Measurements from ENCODE around the gene ONECUT2. TPM values are rescaled to one million over a fixed set of nuclear protein-coding genes. Genes with fewer than 3 reads are reported as not detected.

ONECUT2 gene
- total RNA-seq, 4 donors from 2014 or later = 0.07 TPM; not detected in 3

DNA sequence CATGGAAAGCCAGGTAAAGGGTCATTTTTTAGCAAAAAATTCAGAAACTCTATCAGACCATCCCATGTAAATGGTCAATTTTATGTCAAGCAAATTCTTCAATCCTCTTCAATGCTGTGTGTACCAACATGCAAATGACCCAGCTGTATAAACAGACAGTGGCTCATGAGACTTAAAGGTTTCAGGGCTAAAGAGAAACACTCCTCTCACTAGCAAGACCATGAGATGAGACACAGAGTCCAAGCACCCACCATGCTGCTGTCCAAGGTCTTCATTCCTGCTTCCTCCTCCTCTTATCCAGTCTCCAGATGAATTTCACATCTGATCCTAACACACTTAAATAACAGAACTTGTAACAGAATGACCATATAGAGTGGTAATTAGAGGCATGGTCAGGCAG lies 30.8 kb upstream of the ONECUT2 start:
- Histone ChIP-seq H3K4me3 (no peak overlapping the region), H3K9me3 (no peaks in the 10 kb centered on the region), H3K27ac (no peak overlapping the region), H3K36me3 (no peaks in the 10 kb centered on the region), H3K4me1 (no peaks in the 10 kb centered on the region), H3K27me3 (no peaks in the 10 kb centered on the region)
- TF ChIP-seq, protein P1, sequence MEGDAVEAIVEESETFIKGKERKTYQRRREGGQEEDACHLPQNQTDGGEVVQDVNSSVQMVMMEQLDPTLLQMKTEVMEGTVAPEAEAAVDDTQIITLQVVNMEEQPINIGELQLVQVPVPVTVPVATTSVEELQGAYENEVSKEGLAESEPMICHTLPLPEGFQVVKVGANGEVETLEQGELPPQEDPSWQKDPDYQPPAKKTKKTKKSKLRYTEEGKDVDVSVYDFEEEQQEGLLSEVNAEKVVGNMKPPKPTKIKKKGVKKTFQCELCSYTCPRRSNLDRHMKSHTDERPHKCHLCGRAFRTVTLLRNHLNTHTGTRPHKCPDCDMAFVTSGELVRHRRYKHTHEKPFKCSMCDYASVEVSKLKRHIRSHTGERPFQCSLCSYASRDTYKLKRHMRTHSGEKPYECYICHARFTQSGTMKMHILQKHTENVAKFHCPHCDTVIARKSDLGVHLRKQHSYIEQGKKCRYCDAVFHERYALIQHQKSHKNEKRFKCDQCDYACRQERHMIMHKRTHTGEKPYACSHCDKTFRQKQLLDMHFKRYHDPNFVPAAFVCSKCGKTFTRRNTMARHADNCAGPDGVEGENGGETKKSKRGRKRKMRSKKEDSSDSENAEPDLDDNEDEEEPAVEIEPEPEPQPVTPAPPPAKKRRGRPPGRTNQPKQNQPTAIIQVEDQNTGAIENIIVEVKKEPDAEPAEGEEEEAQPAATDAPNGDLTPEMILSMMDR (IDR thresholded peaks at IDR 0.05) = no peak
- TF ChIP-seq POLR2A (IDR thresholded peaks at IDR 0.05) = no peak
- DNase-seq = no peak
- intact Hi-C loops (cut with DNase I; ENCODE audit: low total_unique reads) = no loop called here

DNA sequence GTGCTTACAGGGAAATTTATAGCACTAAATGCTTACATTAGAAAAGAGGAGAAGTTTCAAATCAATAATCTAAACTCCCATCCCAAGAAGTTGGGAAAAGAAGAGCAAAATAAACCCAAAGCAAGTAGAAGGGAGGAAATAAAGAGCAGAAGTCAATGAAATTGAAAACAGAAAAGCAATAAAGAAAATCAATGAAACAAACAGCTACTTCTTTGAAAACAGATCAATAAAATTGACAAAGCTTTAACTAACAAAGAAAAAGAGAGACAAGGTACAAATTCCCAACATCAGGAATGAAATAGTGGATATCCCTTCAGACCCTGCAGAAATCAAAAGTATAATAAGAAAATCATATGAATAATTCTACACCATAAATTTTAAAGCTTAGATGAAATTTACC lies 25.5 kb upstream of the ONECUT2 start:
- H3K9me3 ChIP-seq = no peaks in the 10 kb centered on the region
- no peaks in the 10 kb centered on the region for H3K36me3 ChIP-seq
- H3K27ac ChIP-seq = no peak overlapping the region
- H3K4me3 ChIP-seq = no peak overlapping the region
- no peaks in the 10 kb centered on the region for H3K4me1 ChIP-seq
- TF ChIP-seq, protein P1 (IDR thresholded peaks at IDR 0.05) = no peak
- no peak for TF ChIP-seq POLR2A (IDR thresholded peaks at IDR 0.05)
- H3K27me3 ChIP-seq = no peaks in the 10 kb centered on the region
- no peak for DNase-seq
- intact Hi-C loops (cut with DNase I; ENCODE audit: low total_unique reads) = no loop called here

- no peak for TF ChIP-seq POLR2A (IDR thresholded peaks at IDR 0.05)
- TF ChIP-seq, protein P1 (IDR thresholded peaks at IDR 0.05) = no peak
- no peak overlapping the region for H3K27ac ChIP-seq
- H3K4me1 ChIP-seq = no peaks in the 10 kb centered on the region
- H3K9me3 ChIP-seq = no peaks in the 10 kb centered on the region
- DNase-seq = no peak
- H3K36me3 ChIP-seq = no peaks in the 10 kb centered on the region
- H3K4me3 ChIP-seq = no peak overlapping the region
- no peaks in the 10 kb centered on the region for H3K27me3 ChIP-seq
- intact Hi-C loops (cut with DNase I; ENCODE audit: low total_unique reads) = no loop called here
These were observed 24.4 kb upstream of the ONECUT2 start for GRCh38 chr18:57410749-57411148.

- Histone ChIP-seq H3K36me3 (no peaks in the 10 kb centered on the region), H3K27ac (no peak overlapping the region), H3K27me3 (no peaks in the 10 kb centered on the region), H3K4me3 (no peak overlapping the region), H3K9me3 (no peaks in the 10 kb centered on the region), H3K4me1 (no peaks in the 10 kb centered on the region)
- no peak for TF ChIP-seq POLR2A (IDR thresholded peaks at IDR 0.05)
- TF ChIP-seq, protein P1 (IDR thresholded peaks at IDR 0.05) = no peak
- intact Hi-C loops (cut with DNase I; ENCODE audit: low total_unique reads) = no loop called here
- no peak for DNase-seq
These were observed 18.6 kb upstream of the ONECUT2 start for GRCh38 chr18:57416542-57416941.

- Histone ChIP-seq H3K36me3 (no peaks in the 10 kb centered on the region), H3K27ac (no peak overlapping the region), H3K9me3 (no peaks in the 10 kb centered on the region), H3K4me1 (no peaks in the 10 kb centered on the region), H3K27me3 (peaks cover 3 to 27% of the 10 kb centered on the region in 2 donors), H3K4me3 (no peak overlapping the region)
- intact Hi-C loops (cut with DNase I; ENCODE audit: low total_unique reads) = no loop called here
- DNase-seq = no peak
- TF ChIP-seq POLR2A (IDR thresholded peaks at IDR 0.05) = no peak
- TF ChIP-seq, protein P1 (IDR thresholded peaks at IDR 0.05) = no peak
These were observed 12.8 kb upstream of the ONECUT2 start for GRCh38 chr18:57422313-57422872.

Data from uterus (tissue), 4 donors.